Tibial nerve (tissue), 4 donors: ENCODE results near the gene KLHL17. TPM values are rescaled to one million over a fixed set of nuclear protein-coding genes. Genes with fewer than 3 reads are reported as not detected.

Experiments
- DNase-seq, 2 donors: peaks; one replicate each; pipeline ENCODE4 v3.0.0-alpha.2; 2019; ENCODE audit warnings: low spot score in 2 of 2
- H3K27ac ChIP-seq, 4 donors: fragments of 200-600 bp; sonication (generic) in 3 of 4; one replicate each; pipeline ENCODE4 v1.5.1; 2017 to 2019; ENCODE audit warnings: mild to moderate bottlenecking in 1 of 4
- H3K27me3 ChIP-seq, 2 donors: fragments of 200-600 bp; sonication (generic) in 1 of 2; one replicate each; pipeline versions ENCODE4 v1.5.1 to v1.6.0; 2017 to 2019
- H3K36me3 ChIP-seq, 3 donors: fragments of 200-600 bp; sonication (generic); one replicate each; pipeline ENCODE4 v1.5.1; 2018 to 2019
- H3K4me1 ChIP-seq, 4 donors: fragments of 200-600 bp; sonication (generic) in 3 of 4; one replicate each; pipeline ENCODE4 v1.5.1; 2017 to 2019
- H3K4me3 ChIP-seq, 4 donors: fragments of 200-600 bp; sonication (generic) in 3 of 4; one replicate each; pipeline ENCODE4 v1.5.1; 2017 to 2019; ENCODE audit warnings: mild to moderate bottlenecking in 1 of 4, moderate library complexity in 1 of 4
- H3K9me3 ChIP-seq, 4 donors: fragments of 200-600 bp; sonication (generic) in 3 of 4; one replicate each; pipeline ENCODE4 v1.5.1; 2017 to 2019
- CTCF ChIP-seq, 5 experiments: fragments of 200-600 bp in 3 of 5; fragments of 450-650 bp in 2 of 5; sonication (generic) in 3 of 5; IDR thresholded peaks; one replicate each; pipeline ENCODE4 v1.5.1; 2016 to 2019; ENCODE audit warnings: antibody characterized with exemption in 5 of 5, mild to moderate bottlenecking in 3 of 5, moderate library complexity in 2 of 5
- EP300 ChIP-seq, 2 donors: sonication (generic); formaldehyde crosslinking; IDR thresholded peaks; one replicate each; pipeline ENCODE4 v1.6.1; 2017; ENCODE audit warnings: antibody characterized with exemption in 2 of 2, mild to moderate bottlenecking in 1 of 2
- POLR2A ChIP-seq, 2 donors: fragments of 450-650 bp; IDR thresholded peaks; one replicate each; pipeline ENCODE4 v1.6.1; 2017; ENCODE audit warnings: antibody characterized with exemption in 2 of 2, mild to moderate bottlenecking in 2 of 2, moderate library complexity in 2 of 2
- WGBS, 2 donors: methylation state at CpG; one replicate each; pipeline ENCODE4 v1.1.5; 2018; 5-methylcytosine and 5-hydroxymethylcytosine counted together
- total RNA-seq, 4 donors: library from RNA; depleted of rRNA; stranded (reverse); fragments of >200 nt; gene quantifications; one replicate each; pipeline ENCODE4 v1.1.0, GENCODE V29; 2016

Gene KLHL17
- total RNA-seq, 4 donors from 2014 or later, result 4.2 to 19.2 (median 11.9) TPM

DNA sequence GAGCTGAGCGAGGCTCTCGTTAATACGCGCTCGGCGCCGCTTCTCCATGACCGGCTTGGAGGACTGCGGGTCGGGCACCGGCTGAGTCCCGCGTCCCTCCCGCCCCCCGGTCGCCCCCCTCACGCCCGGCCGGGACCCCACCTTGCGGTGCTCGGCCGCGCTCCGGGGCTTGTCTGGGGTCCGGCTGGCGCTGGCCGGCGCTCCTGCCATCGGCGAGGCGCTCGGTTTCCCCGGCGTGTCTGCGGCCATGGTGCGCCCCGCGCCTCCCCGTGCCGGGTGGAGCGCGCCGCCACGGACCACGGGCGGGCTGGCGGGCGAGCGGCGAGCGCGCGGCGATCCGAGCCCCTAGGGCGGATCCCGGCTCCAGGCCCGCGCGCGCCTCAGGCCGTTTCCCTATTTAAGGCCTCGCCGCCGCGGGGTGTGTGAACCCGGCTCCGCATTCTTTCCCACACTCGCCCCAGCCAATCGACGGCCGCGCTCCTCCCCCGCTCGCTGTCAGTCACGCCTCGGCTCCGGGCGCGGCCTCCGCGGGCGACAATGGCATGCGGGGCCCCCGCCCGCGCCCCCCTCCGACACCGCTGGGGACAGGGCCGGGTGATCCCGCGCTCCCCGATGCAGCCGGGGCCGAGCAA is 39.5 kb downstream of the KLHL17 start, which contains the start of gene HES4:
Gene HES4 (minus strand): TSS at position 373 of the 632 bp plus-strand sequence. CDS start 124 bp downstream, at position 249.
- Histone ChIP-seq H3K27me3 (peaks cover 0 to 55% of the 10 kb centered on the region in 2 donors), H3K9me3 (no peaks in the 10 kb centered on the region), H3K4me3 (peak within 1 kb of the TSS; percentile 49 to 70 (median 65)), H3K36me3 (no peaks in the 10 kb centered on the region), H3K27ac (peak within 1 kb of the TSS; percentile 85 to 98 (median 95)), H3K4me1 (peaks cover 0 to 46% (median 25%) of the 10 kb centered on the region in 4 donors)
- WGBS, 2 donors, result 0% methylated on average over 43 to 67 of the region's 95 CpGs
- peak in 1 of 2 donors; percentile 44 for TF ChIP-seq EP300 (IDR thresholded peaks at IDR 0.05)
- TF ChIP-seq POLR2A (IDR thresholded peaks at IDR 0.05), result peak; percentile 64 to 82
- TF ChIP-seq CTCF (IDR thresholded peaks at IDR 0.05), result peak in 1 of 5 experiments; percentile 7
- DNase-seq, result peak; percentile 53 to 72

DNA sequence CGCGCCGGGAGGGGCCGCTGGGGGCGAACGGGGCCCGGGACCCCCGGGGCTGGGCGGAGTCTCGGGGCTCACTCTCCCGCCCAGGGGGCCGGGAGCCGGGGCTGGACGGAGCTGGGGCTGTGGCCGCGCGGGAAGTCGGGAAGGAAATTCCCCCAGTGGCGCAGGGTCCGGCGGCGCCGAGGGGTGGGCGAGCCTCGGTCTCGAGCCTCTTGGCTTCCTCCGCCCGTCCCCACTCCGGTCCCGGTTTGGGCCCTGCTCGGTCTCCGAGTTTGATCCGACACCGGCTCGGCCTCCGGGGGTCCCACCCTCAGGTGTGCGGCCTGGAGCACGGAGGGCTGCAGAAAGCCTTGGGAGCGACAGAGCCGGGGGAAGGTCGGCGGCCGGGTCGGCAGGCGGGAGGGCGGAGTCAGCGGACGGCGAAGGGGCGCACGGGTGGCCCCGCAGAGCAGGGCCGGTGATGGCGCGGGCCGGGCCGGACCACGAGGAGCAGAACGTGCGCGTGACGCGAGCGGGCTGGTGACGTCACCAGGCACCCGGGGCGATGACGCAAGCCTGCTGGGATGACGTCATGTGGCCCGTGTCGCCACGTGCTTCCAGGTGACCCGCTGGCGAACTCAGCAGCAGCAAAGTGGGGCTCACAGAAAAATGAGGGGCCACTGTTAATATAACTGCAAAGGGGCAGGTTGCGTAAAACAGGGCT is 40.1 kb downstream of the KLHL17 start:
- peak in 1 of 2 donors; percentile 57 for DNase-seq
- H3K4me3 ChIP-seq, result peak overlapping the region; percentile 49 to 70 (median 65)
- H3K27ac ChIP-seq, result peak overlapping the region; percentile 85 to 98 (median 95)
- WGBS, 2 donors, result 0 to 1% methylated on average over 8 to 39 of the region's 75 CpGs
- H3K9me3 ChIP-seq, result no peaks in the 10 kb centered on the region
- peaks cover 2 to 62% of the 10 kb centered on the region in 2 donors for H3K27me3 ChIP-seq
- peaks cover 0 to 53% (median 29%) of the 10 kb centered on the region in 4 donors for H3K4me1 ChIP-seq
- no peaks in the 10 kb centered on the region for H3K36me3 ChIP-seq
- TF ChIP-seq POLR2A (IDR thresholded peaks at IDR 0.05), result peak in 1 of 2 donors; percentile 64
- peak; percentile 83 to 97 for TF ChIP-seq EP300 (IDR thresholded peaks at IDR 0.05)
- TF ChIP-seq CTCF (IDR thresholded peaks at IDR 0.05), result peak in 2 of 5 experiments; percentile 17 to 22

GRCh38 chr1:1001057-1001783 is 40.8 kb downstream of the KLHL17 start:
- WGBS, 2 donors, result 1 to 2% methylated on average over 22 to 41 of the region's 58 CpGs
- Histone ChIP-seq H3K27ac (peak overlapping the region; percentile 85 to 98 (median 95)), H3K36me3 (no peaks in the 10 kb centered on the region), H3K4me3 (peak overlapping the region; percentile 49 to 70 (median 65)), H3K27me3 (peaks cover 2 to 69% of the 10 kb centered on the region in 2 donors), H3K9me3 (no peaks in the 10 kb centered on the region), H3K4me1 (peaks cover 0 to 55% (median 29%) of the 10 kb centered on the region in 4 donors)
- TF ChIP-seq CTCF (IDR thresholded peaks at IDR 0.05) (peak in 1 of 5 experiments; percentile 6), POLR2A (IDR thresholded peaks at IDR 0.05) (no peak), EP300 (IDR thresholded peaks at IDR 0.05) (no peak)
- DNase-seq, result no peak

DNA sequence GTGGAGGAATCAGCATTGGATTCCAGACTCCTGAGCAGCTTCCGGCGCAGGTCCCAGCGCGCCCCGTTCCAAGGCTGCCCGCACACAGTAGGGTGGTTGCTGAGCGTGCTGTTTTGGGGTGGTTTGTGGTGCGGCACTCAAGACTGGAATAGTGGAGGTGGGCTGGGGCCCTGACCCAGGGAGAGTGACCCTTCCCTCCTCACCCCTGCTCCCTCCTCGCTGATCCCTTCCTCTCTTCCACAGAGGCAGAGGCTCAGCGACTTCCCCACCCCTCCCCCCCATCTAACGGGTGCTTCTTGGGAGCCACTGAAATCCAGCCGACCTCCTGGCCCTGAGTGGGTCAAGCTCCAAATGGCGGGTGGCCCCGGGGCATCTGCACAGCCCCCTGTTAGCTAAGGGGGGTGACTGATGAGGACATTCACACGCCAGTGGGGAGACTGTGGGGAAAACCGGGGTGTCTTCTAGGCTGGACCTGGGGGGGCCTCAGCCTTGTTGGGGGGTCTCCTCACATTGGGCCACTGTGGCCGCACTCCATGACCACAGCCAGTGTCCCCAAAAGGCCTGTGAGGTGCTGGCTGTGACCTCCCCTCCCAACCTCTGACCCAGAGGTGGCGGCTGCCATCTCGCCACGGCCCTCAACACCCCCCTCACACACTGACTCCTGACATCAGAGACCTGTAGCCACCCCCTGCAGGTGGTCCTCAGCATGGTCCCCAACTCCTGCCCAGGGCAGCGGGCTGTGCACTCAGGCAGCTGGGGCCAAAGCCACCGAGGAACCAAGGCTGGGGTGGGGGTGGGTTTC is 43.4 kb downstream of the KLHL17 start:
- 81 to 88% methylated on average over 11 to 19 of the region's 22 CpGs for WGBS, 2 donors
- Histone ChIP-seq H3K27me3 (peaks cover 2 to 59% of the 10 kb centered on the region in 2 donors), H3K4me1 (peaks cover 0 to 46% (median 28%) of the 10 kb centered on the region in 4 donors), H3K36me3 (no peaks in the 10 kb centered on the region), H3K4me3 (no peak overlapping the region), H3K27ac (no peak overlapping the region), H3K9me3 (no peaks in the 10 kb centered on the region)
- no peak for DNase-seq
- TF ChIP-seq CTCF (IDR thresholded peaks at IDR 0.05) (no peak), POLR2A (IDR thresholded peaks at IDR 0.05) (no peak), EP300 (IDR thresholded peaks at IDR 0.05) (no peak)
